GM21576 (cell line): ENCODE data around the gene NKPD1.

Source experiments
- ATAC-seq: cut with Tn5 transposase; IDR thresholded peaks from one replicate; pipeline ENCODE4 v1.9.1; 2021; ENCODE audit warnings: mild to moderate bottlenecking, moderate library complexity; ENCODE audit not compliant: unreplicated experiment

Gene NKPD1

DNA sequence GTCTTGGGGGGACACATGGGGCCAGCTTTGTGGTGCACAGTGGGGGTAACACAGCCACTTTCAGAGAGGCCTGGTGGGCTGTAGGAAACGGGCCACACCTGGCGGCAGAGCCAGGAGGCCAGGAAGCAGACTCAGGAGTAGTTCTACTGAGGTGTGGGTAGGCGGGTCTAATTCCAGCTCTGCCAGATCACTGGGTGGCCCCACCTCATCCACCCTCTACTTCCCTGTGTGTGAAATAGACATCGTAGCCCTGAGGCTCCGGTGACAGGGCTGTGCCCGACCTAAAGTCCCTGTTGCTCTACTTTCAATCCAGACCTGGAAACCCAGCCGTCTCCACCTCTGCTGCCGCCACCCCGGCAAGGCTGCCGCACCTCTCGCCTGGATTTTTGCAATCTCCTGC, 4.0 kb downstream of the NKPD1 start:
- no peak for ATAC-seq

DNA sequence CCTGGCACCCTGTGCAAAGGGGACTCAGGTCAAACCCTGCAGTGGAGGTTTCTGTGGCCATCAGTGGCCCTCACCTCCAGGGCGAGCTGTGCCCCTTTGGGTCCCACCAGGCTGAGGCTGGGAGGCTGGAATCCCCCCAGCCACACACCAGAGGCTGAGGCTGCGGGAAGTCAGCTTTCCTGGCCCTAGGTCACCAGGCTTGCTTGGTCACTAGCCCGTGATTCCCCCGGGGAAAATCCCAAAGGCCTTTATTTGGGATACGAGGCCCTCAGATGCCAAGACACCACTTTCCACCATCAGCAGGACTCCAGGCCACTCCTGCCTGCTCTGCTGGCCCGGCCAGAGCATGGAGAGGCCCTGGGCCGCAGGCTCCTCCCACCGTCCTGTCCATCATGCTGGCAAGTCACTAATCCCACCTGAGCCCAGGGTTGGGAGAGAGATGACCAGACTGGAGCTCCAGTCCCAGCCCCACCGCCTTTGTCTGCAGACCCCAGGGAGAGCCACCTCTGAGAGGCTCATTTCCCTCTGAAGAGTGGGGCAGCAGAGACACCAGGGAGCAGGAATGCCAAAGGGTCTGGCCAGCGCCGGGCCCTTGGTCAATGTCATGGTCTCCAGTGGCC, 4.7 kb downstream of the NKPD1 start:
- ATAC-seq = no peak

DNA sequence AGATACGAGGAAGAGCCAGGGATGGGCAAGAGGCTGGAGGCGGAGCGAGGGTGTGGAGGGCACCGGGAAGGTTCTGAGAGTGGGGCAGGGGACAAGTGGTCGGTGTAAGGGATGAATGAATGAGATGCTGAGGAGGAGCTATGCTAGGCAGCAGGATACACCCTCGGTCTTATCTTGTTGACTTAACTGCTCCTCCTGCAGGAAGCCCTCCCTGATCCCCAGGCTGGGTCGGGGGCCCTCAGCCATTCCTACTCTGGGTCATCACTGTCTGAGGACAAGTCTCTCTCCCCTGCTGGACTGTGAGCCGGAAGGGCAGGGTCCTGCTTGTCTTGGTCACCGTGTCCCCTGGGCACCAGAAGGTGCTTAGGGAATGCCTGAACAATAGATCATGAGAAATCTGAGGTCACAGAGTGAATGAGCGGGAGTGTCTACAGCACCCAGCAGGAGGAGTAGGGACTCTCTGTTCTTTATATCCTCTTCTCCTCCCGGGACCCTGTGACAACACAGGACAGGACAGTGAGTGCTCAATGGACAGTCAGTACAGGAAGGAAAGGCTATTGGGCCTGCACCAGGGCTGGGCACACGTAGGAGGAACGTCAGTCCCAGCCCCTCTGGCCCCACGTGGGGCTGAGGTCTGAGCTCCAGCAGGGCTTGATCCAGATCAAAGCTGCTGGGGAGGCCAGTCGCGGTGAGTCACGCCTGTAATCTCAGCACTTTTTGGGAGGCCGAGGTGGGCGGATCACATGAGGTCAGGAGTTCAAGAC, 6.5 kb downstream of the NKPD1 start:
- no peak for ATAC-seq

DNA sequence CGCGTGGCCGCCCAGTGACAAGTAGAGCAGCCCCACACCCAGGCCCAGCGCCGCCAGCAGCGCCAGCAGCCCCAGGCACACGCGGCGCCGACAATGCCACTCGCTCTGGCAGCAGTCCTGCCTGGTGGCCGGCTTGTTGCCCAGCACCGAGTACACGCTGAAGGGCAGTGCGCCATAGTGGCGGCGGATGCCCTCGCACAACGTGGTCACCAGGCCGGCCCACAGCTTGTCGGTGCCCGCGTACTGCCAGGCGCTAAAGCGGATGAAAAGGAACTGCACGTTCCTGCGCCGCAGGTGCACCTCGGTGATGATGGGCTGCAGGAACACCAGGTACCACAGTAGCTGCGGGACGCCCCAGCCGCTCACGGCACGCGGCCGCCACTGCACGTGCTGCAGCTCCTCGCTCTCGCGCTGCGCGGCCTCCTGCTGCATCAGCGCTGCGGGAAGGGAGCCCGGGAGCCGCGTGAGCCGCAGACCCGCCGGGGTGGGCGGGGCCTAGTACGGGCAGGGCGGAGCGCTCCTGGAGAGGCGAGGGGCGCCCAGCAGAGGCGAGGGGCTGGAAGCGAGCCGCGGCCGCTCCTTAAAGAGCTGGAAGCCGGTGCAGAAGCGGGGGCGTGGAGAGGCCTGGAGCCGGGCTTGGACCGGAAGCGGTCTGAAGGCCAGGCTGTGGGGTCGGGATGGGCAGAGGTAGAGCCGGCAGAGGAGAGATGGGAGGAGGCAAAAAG, 7.3 kb downstream of the NKPD1 start:
- no peak for ATAC-seq

DNA sequence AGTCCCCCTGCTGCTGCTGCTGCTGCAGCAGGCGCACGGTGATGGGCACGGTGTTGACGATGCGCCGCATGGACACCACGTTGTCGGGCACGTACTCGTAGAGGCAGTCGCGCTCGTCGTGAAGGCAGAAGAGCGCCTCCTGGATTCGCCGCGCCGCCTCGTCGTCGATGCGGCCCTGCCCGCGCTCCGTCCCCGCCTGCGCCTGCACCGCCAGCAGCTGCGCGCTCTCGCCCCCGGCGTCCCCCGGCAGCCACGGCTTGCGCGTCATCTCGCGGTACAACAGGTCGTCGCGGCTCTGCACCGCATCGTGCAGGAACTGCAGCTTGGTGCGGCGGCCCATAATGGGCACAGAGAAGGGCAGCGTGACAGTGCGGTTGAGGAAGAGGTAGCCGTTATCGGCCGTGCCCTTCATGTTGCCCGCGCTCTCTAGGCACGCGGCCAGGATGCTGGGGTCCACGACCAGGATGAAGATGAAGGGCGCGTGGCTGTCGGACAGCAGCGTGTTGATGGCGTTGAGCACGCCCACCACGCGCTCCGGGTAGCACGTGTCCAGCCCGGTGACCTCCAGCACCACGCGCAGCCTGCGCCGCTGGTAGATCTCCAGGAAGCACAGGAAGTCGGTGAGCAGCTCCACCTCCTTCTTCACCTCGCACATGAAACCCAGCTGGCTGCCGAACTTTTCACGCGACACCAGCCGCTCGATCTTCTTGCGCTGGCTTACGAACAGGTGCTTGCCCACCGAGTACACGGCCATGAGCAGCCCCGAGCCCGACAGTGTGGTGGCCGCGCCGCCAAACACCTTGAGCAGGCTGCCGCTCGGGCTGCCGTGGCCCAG, 8.1 kb downstream of the NKPD1 start:
- ATAC-seq = no peak

DNA sequence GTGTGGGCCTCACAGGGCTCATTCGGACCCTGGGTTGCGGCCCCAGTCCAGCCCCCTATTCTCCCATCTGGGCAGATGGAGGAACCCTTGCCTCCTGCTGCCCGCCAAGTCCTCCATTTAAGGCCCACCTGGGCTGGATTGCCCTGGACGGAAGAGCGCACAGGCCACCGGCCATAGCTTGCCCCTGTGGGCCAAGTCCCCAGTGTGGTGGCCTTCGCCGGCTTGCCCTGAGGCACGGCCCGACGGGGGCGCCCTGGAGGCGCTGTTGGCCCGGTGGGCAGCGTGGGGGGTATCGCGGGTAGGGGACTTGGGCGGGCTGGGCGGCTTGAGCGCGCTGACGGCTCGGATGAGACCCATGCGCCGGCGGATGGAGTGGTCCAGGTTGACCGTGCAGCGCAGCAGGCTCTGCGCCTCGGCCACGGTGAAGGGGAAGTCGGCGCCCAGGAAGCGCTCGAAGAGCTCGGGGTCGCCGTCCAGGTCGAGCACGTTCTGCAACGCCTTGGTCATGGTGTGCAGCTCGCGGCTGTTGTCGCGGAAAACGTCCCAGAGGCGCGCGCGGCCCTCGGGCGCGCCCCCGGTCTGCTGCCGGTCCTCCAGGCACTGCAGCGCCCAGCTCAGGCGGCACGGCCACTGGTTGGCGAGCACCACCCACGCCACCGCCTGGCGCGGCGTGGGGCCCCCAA, 8.8 kb downstream of the NKPD1 start:
- ATAC-seq = no peak

DNA sequence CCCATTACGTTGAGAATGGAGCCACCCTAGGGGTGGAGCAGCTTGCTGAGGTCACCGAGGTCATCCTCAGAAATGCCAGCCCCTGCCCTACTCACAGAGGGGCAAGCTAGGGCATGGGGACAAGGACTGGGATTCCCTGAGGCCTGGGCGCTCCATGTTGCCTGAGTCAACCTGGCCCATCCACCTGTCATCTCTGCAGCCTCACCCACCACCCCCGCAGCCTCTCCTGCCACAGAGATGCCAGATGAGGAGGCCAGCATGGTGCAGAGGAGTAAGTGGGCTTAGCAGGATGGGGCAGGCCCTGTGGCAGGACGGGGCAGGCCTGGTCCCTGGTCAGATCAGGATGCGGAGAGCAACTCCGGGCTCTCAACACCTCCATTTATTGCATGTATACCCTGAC, 9.5 kb downstream of the NKPD1 start:
- ATAC-seq = no peak

DNA sequence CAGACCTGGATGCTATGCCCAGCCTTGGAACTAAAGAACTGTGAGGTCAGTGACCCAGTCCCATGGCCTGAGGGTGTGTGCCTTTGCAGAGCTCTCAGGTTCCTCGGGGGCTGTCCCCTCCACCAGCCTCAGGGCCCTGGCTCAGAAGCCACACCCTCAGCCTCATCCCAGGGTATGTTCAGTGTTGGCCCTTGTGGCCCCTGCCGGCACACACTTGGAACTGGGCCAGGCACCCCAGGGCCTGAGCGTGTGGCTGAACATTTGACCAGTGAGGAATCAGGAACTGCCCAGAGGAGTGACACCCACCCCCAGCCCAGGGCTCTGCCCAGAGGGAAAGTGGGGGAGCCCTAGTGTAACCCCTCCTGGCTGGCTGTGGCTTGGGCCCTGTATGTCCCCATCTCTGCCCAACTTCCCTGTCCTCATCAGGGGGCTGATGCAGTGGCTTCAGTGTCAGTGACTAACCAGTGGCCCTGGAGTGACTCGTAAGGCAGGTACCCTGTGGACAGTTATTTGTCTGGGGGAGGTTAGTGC, 10.0 kb downstream of the NKPD1 start:
- no peak for ATAC-seq

DNA sequence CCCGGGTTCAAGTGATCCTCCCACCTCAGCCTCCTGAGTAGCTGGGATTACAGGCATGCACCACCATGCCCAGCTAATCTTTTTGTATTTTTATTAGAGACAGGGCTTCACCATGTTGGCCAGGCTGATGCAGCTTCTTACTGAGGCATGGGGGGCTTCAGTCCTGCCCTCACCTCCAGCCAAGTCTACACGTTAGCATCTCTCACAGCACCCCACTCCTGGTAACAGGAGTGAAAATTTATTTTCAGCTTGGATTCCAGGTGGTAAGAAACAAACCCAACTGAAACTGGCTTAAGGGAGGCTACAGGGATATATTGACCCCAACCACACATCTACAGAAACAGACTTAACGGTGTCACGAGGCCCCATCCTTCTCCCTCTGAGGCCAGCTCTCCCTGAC, 10.6 kb downstream of the NKPD1 start:
- ATAC-seq = no peak

DNA sequence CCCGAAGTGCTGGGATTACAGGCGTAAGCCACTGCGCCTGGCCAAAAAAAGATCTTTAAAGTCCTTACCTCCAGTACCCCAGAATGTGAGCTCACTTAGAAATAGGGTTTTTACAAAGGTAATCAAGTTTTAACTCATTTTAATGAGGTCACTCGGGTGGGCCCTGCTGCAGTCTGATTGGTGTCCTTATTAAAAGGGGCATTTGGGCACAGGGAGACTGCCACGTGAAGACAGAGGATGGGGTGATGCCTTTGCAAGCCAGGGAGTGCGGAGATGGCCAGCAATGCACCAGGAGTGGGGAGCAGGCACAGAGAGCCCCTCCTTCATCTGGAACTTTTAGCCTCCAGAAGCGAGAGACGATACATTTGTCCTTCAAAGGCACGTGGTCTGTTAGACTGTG, 11.7 kb downstream of the NKPD1 start:
- ATAC-seq = no peak

DNA sequence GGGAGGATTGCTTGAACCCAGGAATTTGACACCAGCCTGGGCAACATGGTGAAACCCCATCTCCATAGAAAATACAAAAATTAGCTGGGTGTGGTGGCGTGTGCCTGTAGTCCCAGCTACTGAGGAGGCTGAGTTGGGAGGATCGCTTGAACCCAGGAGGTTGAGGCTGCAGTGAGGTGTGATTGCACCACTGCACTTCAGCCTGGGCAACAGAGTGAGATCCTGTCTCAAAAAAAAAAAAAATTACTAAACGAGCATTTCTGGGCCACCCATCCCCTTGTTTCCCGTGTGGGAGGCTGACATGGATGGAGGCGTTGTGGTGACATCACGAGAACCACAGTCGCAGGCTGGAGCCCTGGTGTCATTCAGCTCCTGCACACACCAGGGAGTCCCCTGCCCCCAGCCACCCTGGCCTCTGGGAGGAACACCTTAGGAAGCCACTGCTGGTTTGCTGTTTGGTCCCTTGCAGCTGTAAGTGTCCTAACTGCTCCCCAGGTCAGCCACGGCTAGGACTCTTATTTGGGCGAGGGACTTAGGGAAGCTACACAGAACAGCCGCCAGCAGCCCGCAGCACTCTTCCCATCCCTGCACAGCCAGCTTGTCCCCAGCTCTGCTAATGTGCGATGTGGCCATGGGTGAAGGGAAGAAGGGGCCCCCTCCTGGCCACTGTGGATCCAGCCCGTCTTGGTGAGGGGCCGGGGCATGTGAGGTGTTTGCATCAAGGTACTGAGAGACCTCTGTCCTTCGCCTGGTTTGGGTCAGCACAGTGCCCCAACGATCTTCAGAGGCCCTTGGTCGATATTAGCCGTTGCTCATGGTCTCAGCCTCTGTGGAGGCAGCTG, 12.7 kb downstream of the NKPD1 start:
- no peak for ATAC-seq

DNA sequence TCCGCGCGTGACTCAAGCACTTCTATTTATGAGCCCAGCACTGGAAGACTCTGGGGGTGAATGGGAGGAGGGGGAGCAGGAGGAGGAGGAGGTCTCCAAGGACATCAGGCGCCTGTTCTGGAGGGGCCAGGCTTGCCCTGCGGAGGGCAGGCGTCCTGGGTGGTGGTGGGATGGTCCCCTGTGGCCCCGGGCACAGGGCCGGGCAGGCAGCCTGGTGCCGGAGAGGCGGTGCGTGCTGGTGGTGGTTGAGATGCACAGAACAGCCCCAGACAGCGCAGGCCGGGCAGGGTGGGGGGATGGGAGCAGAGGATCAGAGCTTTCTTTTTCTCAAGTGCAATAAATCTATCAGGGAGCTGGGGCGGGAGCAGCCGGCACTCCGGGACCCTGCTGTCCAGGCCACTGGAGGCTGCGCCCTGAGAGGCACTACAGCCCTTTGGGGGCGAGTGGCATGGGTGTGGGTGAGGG, 14.0 kb downstream of the NKPD1 start:
- no peak for ATAC-seq

DNA sequence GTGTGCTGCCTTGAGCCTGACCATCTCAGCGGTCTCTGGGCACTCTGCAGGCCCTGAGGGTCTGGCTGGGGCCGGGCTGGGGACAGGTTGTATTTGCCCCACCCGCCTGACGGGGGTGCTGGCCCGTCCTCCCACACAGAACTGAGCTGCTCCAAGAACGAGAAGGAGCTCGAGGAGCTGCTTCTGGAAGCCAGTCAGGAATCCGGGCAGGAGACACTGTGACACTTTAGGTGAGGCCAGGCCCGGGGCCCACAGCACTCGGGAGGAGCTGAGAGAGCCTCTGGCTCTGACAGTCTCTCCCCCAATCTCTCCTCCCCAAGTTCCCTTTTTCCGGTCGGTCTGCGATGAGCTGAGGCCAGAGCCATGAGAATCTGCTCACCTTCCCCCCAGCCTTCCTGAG, 14.5 kb downstream of the NKPD1 start:
- no peak for ATAC-seq

DNA sequence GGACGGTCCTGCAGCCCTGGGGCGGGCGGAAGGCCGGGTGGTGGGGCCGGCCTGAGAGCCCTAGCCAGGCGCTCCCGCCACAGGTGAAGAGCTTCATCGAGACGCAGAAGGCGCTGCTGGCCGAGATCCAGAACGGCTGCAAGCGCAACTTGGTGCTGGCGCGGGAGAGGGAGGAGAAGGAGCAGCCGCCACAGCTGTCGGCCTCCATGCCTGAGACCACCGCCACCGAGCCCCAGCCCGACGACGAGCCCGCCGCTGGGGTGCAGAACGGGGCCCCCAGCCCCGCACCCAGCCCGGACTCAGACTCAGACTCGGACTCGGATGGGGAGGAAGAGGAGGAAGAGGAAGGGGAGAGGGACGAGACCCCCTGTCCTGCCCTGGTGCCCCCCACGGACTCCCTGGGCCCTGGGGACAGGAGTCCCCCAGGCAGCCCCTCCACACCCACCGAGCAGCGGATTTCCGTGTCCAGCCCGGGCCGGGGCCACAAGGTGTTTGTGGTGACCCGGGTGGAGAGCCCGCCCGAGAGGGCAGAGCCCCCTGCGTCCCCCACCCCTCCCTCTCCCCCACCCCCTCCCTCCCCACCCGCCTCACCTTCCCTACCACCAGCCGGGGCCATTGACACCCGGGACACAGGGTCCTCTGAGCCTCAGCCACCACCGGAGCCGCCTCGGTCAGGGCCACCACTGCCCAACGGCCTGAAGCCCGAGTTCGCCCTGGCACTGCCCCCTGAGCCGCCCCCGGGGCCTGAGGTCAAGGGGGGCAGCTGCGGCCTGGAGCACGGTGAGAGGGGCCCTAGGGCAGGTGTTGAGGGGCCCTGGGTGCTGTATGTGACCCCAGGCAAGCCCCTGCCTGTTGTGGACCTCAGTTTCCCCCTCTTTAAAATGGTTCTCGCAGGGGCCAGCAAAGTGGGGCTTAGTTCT, 15.3 kb downstream of the NKPD1 start:
- no peak for ATAC-seq

DNA sequence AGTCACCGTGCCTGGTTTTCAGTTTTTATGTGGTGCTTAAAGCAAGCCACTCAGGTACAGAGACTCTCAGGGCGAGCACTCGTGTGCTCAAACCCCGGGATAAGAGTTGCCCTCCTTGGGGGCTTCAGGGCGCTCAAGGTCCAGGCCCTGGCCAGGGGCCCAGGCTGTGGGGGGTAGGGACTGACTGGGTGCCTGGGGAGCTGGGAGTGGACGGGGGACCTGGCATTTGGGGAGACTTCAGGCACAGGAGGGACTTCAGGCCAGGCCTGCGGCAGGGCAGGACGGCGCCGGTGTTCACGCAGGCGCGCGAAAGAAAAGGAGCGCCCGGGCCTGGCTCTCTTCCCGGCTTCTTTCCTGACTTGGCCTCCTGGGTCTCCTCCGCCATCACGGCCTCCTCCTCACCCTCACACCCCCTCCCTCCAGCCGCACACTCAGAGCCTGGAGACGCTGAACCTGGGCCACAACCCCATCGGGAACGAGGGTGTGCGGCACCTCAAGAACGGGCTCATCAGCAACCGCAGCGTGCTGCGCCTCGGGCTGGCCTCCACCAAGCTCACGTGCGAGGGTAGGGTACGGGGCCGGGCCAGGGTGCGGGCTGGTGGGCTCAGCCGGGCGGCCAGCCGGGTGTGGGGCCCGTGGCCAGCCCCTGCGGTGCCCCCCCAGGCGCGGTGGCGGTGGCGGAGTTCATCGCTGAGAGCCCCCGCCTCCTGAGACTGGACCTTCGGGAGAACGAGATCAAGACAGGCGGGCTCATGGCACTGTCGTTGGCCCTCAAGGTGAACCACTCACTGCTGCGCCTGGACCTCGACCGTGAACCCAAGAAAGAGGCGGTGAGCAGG, 16.1 kb downstream of the NKPD1 start:
- no peak for ATAC-seq

DNA sequence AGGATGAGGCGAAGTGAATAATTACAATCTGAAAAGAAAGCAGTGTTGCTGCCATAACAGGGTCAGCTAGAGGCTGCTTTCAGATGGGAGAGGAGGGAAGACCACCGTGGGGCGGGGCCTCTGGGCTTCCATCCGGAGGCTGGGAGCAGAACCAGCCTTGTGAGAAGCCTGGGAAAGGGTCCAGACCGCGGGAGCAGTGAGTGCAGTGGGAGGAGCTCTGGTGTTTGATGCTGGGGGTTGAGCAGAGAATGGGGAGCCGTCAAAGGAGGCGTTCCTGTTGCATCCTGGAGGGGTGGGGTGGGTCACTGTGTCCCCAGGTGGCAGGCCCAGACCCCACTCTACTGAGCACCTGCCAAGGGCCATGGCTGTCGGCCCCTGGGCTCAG, 18.1 kb downstream of the NKPD1 start:
- no peak for ATAC-seq

DNA sequence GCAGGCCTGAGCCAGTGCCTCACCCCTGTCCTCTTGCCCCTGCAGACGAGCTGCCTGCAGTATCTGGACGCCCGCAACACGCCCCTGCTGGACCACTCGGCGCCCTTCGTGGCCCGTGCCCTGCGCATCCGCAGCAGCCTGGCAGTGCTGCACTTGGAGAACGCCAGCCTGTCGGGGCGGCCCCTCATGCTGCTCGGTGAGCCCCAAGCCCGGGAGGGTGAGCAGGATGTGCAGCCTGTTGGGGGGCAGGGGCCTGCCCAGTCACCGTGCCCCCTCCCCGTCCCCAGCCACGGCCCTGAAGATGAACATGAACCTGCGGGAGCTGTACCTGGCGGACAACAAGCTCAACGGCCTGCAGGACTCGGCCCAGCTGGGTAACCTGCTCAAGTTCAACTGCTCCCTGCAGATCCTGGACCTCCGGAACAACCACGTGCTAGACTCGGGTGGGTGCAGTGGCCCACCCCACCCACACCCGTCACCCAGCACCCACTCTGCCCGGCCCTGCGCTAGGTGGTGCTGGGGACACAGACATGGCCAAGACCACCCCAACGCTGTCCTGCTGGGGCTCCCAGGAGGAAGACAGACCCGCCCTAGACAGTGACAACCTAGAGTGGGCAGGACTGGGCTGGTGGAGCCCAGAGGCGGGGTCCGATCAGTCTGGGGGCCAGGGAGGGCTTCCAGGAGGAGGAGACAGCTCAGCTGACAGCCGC, 18.6 kb downstream of the NKPD1 start:
- no peak for ATAC-seq
